SU-DHL-6 (cell line): ENCODE measurements around the gene MORN3.

ENCODE experiments used
- EZH2phosphoT487 ChIP-seq: fragments of 200-600 bp; sonication (generic), shearing (Covaris generic); conservative IDR thresholded peaks from 2 replicates; pipeline ENCODE4 v1.6.1; 2018; ENCODE audit warnings: mild to moderate bottlenecking, antibody characterized with exemption, low read length, moderate library complexity, mixed read lengths
- TF ChIP-seq, protein P1 (sequence below): fragments of 200-600 bp; sonication (generic); IDR thresholded peaks from one replicate; pipeline ENCODE4 v1.5.1; 2017; ENCODE audit warnings: antibody characterized with exemption, mild to moderate bottlenecking, low read length, moderate library complexity; ENCODE audit not compliant: insufficient read depth, poor library complexity, severe bottlenecking

DNA sequence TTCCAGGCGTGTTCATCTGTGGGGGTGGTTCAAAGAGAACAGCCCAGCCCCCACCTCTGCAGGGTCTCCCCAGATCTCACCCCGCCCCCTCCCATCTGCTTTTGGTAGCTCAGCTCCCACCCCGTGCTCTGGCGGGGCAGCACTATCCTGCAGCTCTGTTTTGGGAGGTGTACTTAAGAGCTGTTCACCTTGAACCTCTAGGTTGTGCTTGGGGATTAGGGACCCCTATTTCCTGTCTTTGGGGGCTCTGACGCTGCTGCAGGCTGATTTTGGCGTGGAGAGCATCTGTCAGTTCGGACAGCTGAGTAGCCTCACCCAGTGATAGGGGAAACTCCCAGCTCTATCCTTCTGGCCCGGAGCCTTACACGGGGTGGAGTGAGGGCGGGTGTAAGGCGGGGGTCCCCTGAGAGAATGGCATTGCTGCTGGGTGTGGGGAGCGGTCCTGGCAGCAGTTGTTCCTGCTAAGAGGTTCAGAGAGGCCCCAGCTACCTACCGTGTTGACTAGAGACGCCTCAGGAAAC is 43.9 kb upstream of the MORN3 start:
- TF ChIP-seq, protein P1, sequence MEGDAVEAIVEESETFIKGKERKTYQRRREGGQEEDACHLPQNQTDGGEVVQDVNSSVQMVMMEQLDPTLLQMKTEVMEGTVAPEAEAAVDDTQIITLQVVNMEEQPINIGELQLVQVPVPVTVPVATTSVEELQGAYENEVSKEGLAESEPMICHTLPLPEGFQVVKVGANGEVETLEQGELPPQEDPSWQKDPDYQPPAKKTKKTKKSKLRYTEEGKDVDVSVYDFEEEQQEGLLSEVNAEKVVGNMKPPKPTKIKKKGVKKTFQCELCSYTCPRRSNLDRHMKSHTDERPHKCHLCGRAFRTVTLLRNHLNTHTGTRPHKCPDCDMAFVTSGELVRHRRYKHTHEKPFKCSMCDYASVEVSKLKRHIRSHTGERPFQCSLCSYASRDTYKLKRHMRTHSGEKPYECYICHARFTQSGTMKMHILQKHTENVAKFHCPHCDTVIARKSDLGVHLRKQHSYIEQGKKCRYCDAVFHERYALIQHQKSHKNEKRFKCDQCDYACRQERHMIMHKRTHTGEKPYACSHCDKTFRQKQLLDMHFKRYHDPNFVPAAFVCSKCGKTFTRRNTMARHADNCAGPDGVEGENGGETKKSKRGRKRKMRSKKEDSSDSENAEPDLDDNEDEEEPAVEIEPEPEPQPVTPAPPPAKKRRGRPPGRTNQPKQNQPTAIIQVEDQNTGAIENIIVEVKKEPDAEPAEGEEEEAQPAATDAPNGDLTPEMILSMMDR: no peak
- TF ChIP-seq EZH2phosphoT487: no peak
